ENCODE measurements around the gene VSIG2. TPM values are rescaled to one million over a fixed set of nuclear protein-coding genes. Genes with fewer than 3 reads are reported as not detected.

VSIG2 gene
- total RNA-seq, 1 experiment from 2014 or later, result not detected

DNA sequence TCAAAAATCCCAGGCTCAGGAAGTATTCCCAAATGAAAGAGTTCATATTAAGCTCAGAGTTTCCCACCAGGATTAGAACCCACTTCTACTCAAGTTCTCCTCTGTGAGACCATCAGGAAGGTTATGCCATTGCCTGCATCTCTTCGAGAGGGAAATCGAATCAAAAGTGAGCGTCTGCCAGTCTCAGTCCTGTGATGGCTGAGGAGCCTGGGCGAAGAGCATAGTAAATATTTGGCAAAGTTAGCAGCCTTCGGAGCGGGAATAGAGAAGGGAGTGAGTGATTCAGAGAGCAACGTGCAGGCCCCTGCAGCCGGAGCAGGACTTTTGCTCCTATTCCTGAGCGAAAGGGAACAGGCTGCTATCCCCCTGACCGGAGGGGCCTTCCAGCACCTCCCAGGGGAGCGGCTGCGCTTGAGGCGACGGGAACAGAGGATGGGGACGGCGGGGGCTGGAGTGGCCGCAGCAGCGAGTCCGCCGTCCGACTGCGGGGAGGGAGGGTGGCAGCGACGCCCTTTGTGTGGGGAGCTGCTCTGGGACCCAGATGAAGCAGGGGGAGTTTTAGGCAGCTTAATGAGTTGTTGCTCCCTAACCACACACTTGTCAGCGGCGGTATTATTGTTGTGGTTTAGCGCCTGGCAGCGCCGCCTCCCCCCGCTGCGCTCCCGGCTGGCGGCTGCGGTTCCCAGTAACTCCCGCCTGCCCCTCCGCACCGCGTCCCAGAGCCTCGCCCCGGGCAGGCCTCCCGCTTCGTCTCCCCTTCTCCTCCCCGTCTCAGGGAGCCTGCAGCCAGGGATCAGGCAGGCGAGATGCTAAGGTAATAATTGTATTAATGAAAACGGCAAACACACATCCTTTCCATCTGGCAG, 34.0 kb downstream of the VSIG2 start:
- TF ChIP-seq, protein P1, sequence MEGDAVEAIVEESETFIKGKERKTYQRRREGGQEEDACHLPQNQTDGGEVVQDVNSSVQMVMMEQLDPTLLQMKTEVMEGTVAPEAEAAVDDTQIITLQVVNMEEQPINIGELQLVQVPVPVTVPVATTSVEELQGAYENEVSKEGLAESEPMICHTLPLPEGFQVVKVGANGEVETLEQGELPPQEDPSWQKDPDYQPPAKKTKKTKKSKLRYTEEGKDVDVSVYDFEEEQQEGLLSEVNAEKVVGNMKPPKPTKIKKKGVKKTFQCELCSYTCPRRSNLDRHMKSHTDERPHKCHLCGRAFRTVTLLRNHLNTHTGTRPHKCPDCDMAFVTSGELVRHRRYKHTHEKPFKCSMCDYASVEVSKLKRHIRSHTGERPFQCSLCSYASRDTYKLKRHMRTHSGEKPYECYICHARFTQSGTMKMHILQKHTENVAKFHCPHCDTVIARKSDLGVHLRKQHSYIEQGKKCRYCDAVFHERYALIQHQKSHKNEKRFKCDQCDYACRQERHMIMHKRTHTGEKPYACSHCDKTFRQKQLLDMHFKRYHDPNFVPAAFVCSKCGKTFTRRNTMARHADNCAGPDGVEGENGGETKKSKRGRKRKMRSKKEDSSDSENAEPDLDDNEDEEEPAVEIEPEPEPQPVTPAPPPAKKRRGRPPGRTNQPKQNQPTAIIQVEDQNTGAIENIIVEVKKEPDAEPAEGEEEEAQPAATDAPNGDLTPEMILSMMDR (IDR thresholded peaks at IDR 0.05; ENCODE audit: insufficient read depth in 1 of 2, low read depth in 1 of 2, low read length in 1 of 2, severe bottlenecking in 1 of 2, unreplicated experiment in 1 of 2), result no peak
- peaks cover 4% of the 10 kb centered on the region; the same call in 1 of the 2 replicates for H3K4me1 ChIP-seq
- no peaks in the 10 kb centered on the region for H3K4me1 Mint-ChIP-seq (ENCODE audit: low read depth, unreplicated experiment)
- peak overlapping the region; percentile 36 for H3K4me3 ChIP-seq (ENCODE audit: low read depth, low read length)
- no peaks in the 10 kb centered on the region for H3K36me3 Mint-ChIP-seq (ENCODE audit: insufficient read depth, unreplicated experiment)
- peak in 1 of 2 experiments; percentile 37 for DNase-seq
- intact Hi-C loops (cut with micrococcal nuclease; ENCODE audit: unreplicated experiment), result no loop called here
- H3K27me3 Mint-ChIP-seq (ENCODE audit: insufficient read depth, unreplicated experiment), result peaks cover 35% of the 10 kb centered on the region
- ChIA-PET CTCF (interaction anchor here (0.8 to 1.6 kb wide), 2 partner anchors 28 to 45 kb away, joined by 3 read pairs; no protein-coding TSS in a partner anchor), POLR2A (no interaction called here)
- H3K27me3 ChIP-seq (replicated peaks; ENCODE audit: control insufficient read depth, insufficient read depth, low read length), result peaks cover 6% of the 10 kb centered on the region
- BruUV-seq (replicated peaks), result no TSS peak
- no peaks in the 10 kb centered on the region for H3K9me3 ChIP-seq
- H3K27ac Mint-ChIP-seq (ENCODE audit: unreplicated experiment), result no peak overlapping the region
- H3K36me3 ChIP-seq (ENCODE audit: control insufficient read depth, insufficient read depth, low read length), result no peaks in the 10 kb centered on the region
- peak overlapping the region; percentile 71 for H3K4me3 Mint-ChIP-seq (ENCODE audit: unreplicated experiment)
- H3K9me3 Mint-ChIP-seq (ENCODE audit: unreplicated experiment), result no peaks in the 10 kb centered on the region

DNA sequence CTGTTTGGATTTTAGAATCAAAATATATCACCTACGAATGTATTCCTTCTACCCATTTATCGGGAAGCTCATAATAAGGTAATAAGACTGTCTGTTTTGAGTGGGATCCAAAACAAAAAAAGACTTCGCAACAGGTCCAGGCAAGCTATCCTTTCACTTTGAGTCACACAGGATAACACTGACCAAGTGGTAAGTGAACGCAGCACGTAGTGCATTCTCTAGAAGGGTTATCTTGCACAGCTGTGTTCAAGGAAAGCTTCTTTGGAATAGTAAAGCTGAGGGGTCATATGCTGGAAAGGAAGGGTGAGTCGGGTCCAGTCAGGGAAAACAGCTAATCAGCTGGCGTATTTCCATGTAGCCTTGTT, 34.7 kb downstream of the VSIG2 start:
- H3K9me3 ChIP-seq, result no peaks in the 10 kb centered on the region
- no peak for DNase-seq
- H3K27me3 ChIP-seq (replicated peaks; ENCODE audit: control insufficient read depth, insufficient read depth, low read length), result peaks cover 6% of the 10 kb centered on the region
- peaks cover 4% of the 10 kb centered on the region; the same call in 1 of the 2 replicates for H3K4me1 ChIP-seq
- H3K27me3 Mint-ChIP-seq (ENCODE audit: insufficient read depth, unreplicated experiment), result peaks cover 30% of the 10 kb centered on the region
- TF ChIP-seq, protein P1 (IDR thresholded peaks at IDR 0.05; ENCODE audit: insufficient read depth in 1 of 2, low read depth in 1 of 2, low read length in 1 of 2, severe bottlenecking in 1 of 2, unreplicated experiment in 1 of 2), result no peak
- BruUV-seq (replicated peaks), result no TSS peak
- POLR2A ChIA-PET, result no interaction called here
- CTCF ChIA-PET, result interaction anchor here (0.8 to 1.6 kb wide), 2 partner anchors 28 to 46 kb away, joined by 3 read pairs; no protein-coding TSS in a partner anchor
- H3K27ac Mint-ChIP-seq (ENCODE audit: unreplicated experiment), result no peak overlapping the region
- peak overlapping the region; percentile 71 for H3K4me3 Mint-ChIP-seq (ENCODE audit: unreplicated experiment)
- no peaks in the 10 kb centered on the region for H3K4me1 Mint-ChIP-seq (ENCODE audit: low read depth, unreplicated experiment)
- intact Hi-C loops (cut with micrococcal nuclease; ENCODE audit: unreplicated experiment), result no loop called here
- H3K4me3 ChIP-seq (ENCODE audit: low read depth, low read length), result no peak overlapping the region
- H3K36me3 ChIP-seq (ENCODE audit: control insufficient read depth, insufficient read depth, low read length), result no peaks in the 10 kb centered on the region
- no peaks in the 10 kb centered on the region for H3K36me3 Mint-ChIP-seq (ENCODE audit: insufficient read depth, unreplicated experiment)
- H3K9me3 Mint-ChIP-seq (ENCODE audit: unreplicated experiment), result no peaks in the 10 kb centered on the region

DNA sequence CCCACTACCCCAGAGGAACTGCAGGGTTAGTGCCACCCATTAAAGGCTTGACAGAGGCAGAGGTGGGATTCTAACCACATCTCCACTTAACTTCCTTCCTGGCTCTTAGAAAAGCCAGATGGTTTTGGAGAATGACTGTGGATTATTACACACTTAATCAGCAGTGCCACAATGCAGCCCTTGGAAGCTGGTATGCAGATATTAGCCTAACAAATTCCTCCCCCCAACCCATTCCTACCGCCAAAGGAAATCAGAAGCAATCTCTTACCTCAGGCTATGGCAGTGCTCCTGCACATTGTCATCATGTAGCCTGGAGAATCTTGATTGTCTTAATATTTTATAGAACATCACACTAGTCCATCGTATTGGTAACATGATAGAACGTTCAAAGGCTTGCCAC, 35.5 kb downstream of the VSIG2 start:
- TF ChIP-seq, protein P1 (IDR thresholded peaks at IDR 0.05; ENCODE audit: insufficient read depth in 1 of 2, low read depth in 1 of 2, low read length in 1 of 2, severe bottlenecking in 1 of 2, unreplicated experiment in 1 of 2), result no peak
- Histone ChIP-seq H3K9me3 (no peaks in the 10 kb centered on the region), H3K27me3 (replicated peaks; ENCODE audit: control insufficient read depth, insufficient read depth, low read length) (peaks cover 6% of the 10 kb centered on the region), H3K36me3 (ENCODE audit: control insufficient read depth, insufficient read depth, low read length) (no peaks in the 10 kb centered on the region), H3K4me3 (ENCODE audit: low read depth, low read length) (no peak overlapping the region), H3K4me1 (peaks cover 4% of the 10 kb centered on the region; the same call in 1 of the 2 replicates)
- intact Hi-C loops (cut with micrococcal nuclease; ENCODE audit: unreplicated experiment), result no loop called here
- H3K9me3 Mint-ChIP-seq (ENCODE audit: unreplicated experiment), result no peaks in the 10 kb centered on the region
- no peaks in the 10 kb centered on the region for H3K4me1 Mint-ChIP-seq (ENCODE audit: low read depth, unreplicated experiment)
- H3K36me3 Mint-ChIP-seq (ENCODE audit: insufficient read depth, unreplicated experiment), result no peaks in the 10 kb centered on the region
- no peak overlapping the region for H3K4me3 Mint-ChIP-seq (ENCODE audit: unreplicated experiment)
- ChIA-PET POLR2A (no interaction called here), CTCF (no interaction called here)
- DNase-seq, result no peak
- BruUV-seq (replicated peaks), result no TSS peak
- H3K27me3 Mint-ChIP-seq (ENCODE audit: insufficient read depth, unreplicated experiment), result peaks cover 30% of the 10 kb centered on the region
- no peak overlapping the region for H3K27ac Mint-ChIP-seq (ENCODE audit: unreplicated experiment)
